Mesodermal cell (in vitro differentiated cells): ENCODE measurements around the gene C11orf91.
"Not testable (repeated sequence)": the region's sequence is repeated elsewhere in the genome, so short reads cannot be mapped to it uniquely, and the experiment has no call there.

Experiments
- H3K27ac ChIP-seq: 2 replicates; pipeline ENCODE4 v1.7.0; 2013; ENCODE audit warnings: mild to moderate bottlenecking, low read depth, low read length, moderate library complexity; ENCODE audit not compliant: severe bottlenecking
- H3K36me3 ChIP-seq: 2 replicates; pipeline ENCODE4 v1.7.1; 2013; ENCODE audit warnings: mild to moderate bottlenecking, low read length, moderate library complexity; ENCODE audit not compliant: control insufficient read depth, insufficient read depth
- H3K4me1 ChIP-seq: one replicate; pipeline ENCODE4 v1.7.1; 2013; ENCODE audit warnings: mild to moderate bottlenecking, low read length; ENCODE audit not compliant: insufficient read depth, control insufficient read depth, poor library complexity, severe bottlenecking
- H3K4me3 ChIP-seq: 2 replicates; pipeline ENCODE4 v1.7.0; 2013; ENCODE audit warnings: low read length, control low read depth, mild to moderate bottlenecking; ENCODE audit not compliant: insufficient read depth, poor library complexity, severe bottlenecking; ENCODE audit errors: extremely low read depth
- H3K9me3 ChIP-seq: 2 replicates; pipeline ENCODE4 v1.7.1; 2013; ENCODE audit warnings: mild to moderate bottlenecking, low read length, moderate library complexity; ENCODE audit not compliant: control insufficient read depth
- WGBS, 2 experiments: methylation state at CpG; one replicate each; pipeline ENCODE4 v1.1.5; 2013; ENCODE audit warnings: missing lambda C conversion rate in 2 of 2; ENCODE audit not compliant: insufficient coverage in 2 of 2; 5-methylcytosine and 5-hydroxymethylcytosine counted together

Gene C11orf91

DNA sequence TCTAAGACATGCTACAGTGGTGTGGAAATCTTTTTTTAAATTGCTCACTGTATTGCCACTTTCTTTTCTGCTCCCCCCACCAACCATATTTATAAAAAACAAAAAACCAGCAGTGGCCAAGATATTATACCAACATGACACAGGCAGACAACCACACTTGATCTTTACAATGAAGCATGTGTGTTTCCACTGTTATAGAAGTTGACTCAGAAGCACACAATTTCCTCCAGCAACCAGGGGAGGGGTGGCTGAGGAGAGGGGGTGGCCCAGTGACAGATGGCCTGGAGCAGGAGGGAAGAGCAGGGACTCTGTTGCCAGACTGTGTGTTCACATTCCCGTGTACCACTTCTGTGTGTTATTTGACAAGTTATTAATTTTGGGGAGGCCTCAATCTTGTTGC, 20.8 kb upstream of the C11orf91 start:
- Histone ChIP-seq H3K27ac (peak overlapping the region; percentile 96), H3K4me1 (peaks cover 50% of the 10 kb centered on the region), H3K9me3 (no peaks in the 10 kb centered on the region), H3K4me3 (no peak overlapping the region), H3K36me3 (peaks cover 49% of the 10 kb centered on the region)
- WGBS, 2 experiments = 100% methylated on average over 1 of the region's 1 CpG; no CpG with 5 or more reads in 1 of the 2 experiments

DNA sequence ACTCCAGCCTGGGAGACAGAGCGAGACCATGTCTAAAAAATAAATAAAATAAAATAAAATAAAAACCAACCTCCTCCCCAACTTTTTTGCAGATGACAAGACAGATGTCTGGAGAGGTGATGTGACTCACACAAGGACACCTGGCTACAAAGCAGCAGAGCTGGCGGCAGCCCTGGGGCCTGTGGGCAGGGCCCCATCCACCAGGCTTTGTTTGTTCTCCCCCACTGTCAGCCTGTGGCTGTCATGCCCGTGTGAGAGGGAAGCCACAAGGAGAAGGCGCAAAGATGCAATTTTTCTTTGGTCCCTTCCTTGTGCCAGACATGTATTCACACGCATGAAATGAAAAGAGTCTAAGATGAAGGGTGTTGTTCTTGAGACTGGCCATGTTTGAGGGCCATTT, 19.0 kb upstream of the C11orf91 start:
- H3K4me3 ChIP-seq = no peak overlapping the region
- H3K9me3 ChIP-seq = no peaks in the 10 kb centered on the region
- WGBS, 2 experiments = 91 to 95% methylated on average over 3 to 4 of the region's 5 CpGs
- H3K36me3 ChIP-seq = peaks cover 67% of the 10 kb centered on the region
- H3K27ac ChIP-seq = no peak overlapping the region
- H3K4me1 ChIP-seq = peaks cover 41% of the 10 kb centered on the region

DNA sequence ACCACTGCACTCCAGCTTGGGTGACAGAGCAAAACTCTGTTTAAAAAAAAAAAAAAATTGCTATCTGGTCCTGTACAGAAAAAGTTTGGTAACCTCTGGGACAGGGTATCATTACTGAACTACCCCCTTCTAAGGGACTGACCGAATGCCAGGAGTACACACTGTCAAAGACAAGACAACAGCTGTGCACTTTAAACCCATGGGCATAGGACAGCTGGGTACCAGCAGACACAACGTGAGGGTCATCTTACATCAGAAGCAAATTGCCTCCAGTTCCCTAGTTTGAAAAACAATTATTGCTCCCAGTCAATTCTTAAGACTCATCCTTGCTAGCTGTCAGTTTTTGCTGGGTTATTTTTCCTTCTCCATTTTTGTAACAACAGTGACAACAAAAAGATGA, 17.8 kb upstream of the C11orf91 start:
- H3K4me1 ChIP-seq = peaks cover 30% of the 10 kb centered on the region
- H3K4me3 ChIP-seq = no peak overlapping the region
- 94 to 96% methylated on average over 2 of the region's 2 CpGs for WGBS, 2 experiments
- no peaks in the 10 kb centered on the region for H3K9me3 ChIP-seq
- no peak overlapping the region for H3K27ac ChIP-seq
- H3K36me3 ChIP-seq = peaks cover 77% of the 10 kb centered on the region

DNA sequence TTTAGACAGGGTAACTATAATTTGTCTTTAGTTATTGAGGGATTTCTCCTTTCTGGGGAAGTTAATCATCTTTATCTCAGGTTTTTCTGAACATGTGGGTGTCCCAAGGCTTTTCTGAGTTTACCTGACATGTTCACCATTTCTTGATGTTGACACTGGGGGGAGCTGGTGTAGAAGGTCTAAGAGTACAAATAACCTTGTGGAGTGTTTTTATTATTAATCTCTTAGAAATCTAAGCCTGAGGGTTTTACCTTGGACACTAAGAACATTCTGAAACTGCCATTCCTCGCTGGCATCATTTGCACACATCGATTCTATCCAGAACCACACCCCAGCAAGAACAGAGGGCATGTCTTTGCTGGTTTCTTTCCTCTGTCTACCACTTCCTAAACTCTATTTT, 15.6 kb upstream of the C11orf91 start:
- Histone ChIP-seq H3K36me3 (peaks cover 93% of the 10 kb centered on the region), H3K4me3 (no peak overlapping the region), H3K27ac (no peak overlapping the region), H3K9me3 (no peaks in the 10 kb centered on the region), H3K4me1 (peaks cover 8% of the 10 kb centered on the region)
- WGBS, 2 experiments = 93% methylated on average over 2 of the region's 2 CpGs; no CpG with 5 or more reads in 1 of the 2 experiments

DNA sequence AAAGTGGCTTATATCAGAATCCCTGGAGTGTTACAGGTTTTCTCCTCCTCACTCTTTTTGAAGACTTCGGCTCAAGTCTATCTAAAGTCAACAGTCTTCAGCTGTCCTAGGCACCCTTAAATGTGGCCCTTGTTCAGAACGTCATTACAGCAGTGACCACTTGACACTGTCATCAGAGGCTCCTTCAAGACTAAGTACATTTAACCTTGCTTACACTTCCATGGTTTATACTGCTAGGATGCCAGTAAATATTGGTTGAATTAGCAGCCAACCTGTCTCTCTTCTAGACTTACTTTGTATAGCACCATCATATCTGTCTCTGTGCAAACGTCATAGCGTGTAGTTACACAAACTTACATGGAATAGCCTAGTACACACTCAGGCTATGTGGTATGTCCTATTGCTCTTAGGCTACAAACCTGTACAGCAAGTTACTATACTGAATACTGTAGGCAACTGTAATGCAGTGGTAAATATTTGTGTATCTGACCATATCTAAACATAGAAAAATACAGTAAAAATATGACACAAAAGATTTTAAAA, 13.3 kb upstream of the C11orf91 start:
- H3K9me3 ChIP-seq = no peaks in the 10 kb centered on the region
- no peak overlapping the region for H3K4me3 ChIP-seq
- H3K27ac ChIP-seq = no peak overlapping the region
- H3K36me3 ChIP-seq = peaks cover 93% of the 10 kb centered on the region
- H3K4me1 ChIP-seq = no peaks in the 10 kb centered on the region
- 92 to 100% methylated on average over 3 to 4 of the region's 4 CpGs for WGBS, 2 experiments

DNA sequence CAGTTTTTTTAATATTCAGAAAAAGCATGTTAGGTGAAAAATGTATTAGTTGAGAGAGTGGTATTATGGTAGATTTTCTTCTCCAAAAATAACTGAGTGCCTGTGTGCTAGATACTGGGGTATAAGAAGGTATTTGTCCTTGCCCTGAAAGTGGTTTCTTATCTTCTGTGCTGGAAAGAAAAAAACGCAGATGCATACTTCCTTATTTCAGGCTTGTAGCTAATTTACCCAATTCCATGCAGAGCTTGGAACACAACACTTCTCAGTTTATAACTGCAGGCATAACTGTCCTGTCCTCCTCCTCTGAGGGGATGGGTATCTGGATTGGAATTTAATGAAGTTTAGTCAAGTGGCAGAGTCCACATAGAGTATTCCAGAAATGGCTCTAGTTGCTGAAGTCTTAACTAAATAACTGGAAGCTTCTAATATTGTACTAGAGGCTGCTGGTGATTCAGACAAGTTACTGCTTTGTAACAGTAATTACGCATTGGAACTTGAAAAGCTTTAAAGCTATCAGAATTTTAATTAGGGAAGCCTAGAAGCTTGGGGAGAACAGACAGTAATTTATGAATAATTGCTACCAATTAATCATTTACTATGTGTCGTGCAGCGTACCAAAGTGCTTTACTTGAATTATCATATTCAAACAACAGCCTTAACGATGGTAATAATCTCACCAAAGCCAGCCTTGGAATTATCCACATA, 12.7 kb upstream of the C11orf91 start:
- Histone ChIP-seq H3K36me3 (peaks cover 93% of the 10 kb centered on the region), H3K27ac (no peak overlapping the region)

DNA sequence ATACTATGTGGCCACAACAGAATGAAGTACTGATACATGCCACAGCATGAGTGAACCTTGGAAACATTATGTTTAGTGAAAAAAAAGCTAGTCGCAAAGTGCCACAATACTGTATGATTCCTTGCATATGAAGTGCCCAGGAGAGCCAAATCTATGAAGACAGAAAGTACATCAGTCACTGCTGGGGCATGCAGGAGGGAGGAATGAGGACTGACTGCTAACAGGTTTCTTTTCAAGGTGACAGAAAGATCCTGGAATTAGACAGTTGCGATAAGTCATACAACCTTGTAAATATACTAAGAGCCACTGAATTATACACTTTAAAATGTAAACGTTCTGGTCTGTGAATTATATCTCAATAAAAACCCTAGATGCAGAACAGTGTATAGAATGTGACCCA, 11.8 kb upstream of the C11orf91 start:
- H3K4me1 ChIP-seq = no peaks in the 10 kb centered on the region
- peaks cover 89% of the 10 kb centered on the region for H3K36me3 ChIP-seq
- no peak overlapping the region for H3K27ac ChIP-seq
- WGBS, 2 experiments = 100% methylated on average over 1 of the region's 3 CpGs
- no peaks in the 10 kb centered on the region for H3K9me3 ChIP-seq
- no peak overlapping the region for H3K4me3 ChIP-seq

More for the DNA sequence above, 12.7 kb upstream of the C11orf91 start:
- Histone ChIP-seq H3K4me1 (no peaks in the 10 kb centered on the region), H3K9me3 (no peaks in the 10 kb centered on the region), H3K4me3 (no peak overlapping the region)
- WGBS, 2 experiments = 95 to 100% methylated on average over 2 to 3 of the region's 5 CpGs

DNA sequence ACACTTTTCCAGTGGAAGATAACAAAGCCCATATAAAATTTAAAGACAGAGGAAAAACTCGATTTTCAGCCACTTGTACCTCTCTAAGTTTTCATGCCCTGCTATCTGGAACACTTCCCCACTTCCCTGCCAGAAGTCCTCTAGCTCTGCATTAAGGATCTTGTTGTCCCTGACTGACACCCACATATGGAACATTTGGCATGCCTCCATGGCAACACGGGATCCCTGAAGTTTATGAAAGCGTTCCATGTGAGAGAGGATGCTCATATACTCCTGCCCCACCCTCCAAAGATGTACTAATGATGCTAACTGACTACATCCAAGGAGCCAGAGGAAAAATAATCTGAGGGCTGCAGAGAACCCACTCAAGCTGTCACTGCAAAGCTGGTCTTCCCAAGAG, 8.8 kb upstream of the C11orf91 start:
- WGBS, 2 experiments = 100% methylated on average over 1 to 3 of the region's 3 CpGs
- Histone ChIP-seq H3K4me1 (no peaks in the 10 kb centered on the region), H3K36me3 (peaks cover 83% of the 10 kb centered on the region), H3K27ac (no peak overlapping the region), H3K4me3 (no peak overlapping the region), H3K9me3 (no peaks in the 10 kb centered on the region)

DNA sequence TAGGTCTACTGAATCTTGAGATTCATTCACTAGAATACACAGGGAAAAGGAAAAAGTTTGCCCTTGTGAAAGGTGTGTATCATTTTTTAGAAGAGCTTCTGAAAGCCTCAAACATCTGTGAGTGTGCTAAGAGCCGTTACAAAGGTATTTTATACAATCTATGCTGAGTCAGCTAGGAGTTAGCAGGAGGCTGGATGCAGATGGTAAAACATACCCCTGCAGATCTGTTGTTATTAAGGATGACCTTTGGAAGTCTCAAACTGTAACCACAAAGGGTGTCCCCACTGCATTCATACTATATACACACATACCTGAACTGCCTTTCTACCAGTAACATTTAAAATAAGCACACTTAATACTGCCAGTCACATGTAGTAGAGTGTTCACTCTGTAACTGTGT, 8.4 kb upstream of the C11orf91 start:
- Histone ChIP-seq H3K4me3 (no peak overlapping the region), H3K9me3 (no peaks in the 10 kb centered on the region), H3K36me3 (peaks cover 79% of the 10 kb centered on the region), H3K27ac (no peak overlapping the region), H3K4me1 (peaks cover 1% of the 10 kb centered on the region)
- 100% methylated on average over 1 of the region's 1 CpG; no CpG with 5 or more reads in 1 of the 2 experiments for WGBS, 2 experiments

DNA sequence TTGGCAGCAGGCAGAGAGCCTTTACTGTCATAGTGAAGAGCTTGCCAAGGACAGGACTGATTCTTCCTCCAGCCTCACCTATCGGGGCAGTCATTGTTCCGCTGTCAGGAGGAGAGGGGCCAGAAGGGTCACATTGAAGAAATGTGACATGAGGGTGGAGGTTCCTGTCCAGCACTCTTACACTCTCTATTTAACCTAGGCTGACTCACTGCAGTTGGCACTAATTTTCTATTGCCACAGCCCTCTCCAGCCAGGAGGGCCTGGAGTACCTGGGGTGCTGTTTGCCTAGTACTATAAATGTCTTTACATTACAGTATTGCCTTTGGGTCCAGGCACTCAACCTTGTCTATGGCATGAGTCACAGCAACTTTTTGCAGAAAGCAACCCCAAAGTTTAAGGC, 7.2 kb upstream of the C11orf91 start:
- peaks cover 69% of the 10 kb centered on the region for H3K36me3 ChIP-seq
- not testable (repeated sequence) for H3K9me3 ChIP-seq

DNA sequence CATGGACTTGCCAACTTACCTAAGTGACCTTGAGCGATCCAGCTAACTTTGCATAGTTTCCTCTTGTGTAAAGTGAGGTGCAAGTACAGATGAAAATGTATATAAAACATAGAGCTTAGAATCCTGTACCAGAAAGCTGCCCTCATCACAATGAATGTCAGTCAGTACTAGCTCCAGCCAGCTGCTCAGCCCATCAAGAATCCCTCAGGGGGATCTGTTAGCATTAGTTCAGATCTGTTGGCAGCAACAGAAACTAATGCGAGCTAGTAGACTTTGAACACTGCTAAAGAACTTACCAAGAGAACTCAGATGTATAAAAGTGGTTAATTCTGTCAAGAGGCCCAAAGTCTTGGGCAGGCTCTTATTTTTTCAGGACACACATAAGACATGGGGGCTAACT, 6.3 kb upstream of the C11orf91 start:
- H3K27ac ChIP-seq = no peak overlapping the region

More for the DNA sequence above, 7.2 kb upstream of the C11orf91 start:
- H3K27ac ChIP-seq, H3K4me1 ChIP-seq, H3K4me3 ChIP-seq: not testable (repeated sequence)
- no CpG with 5 or more reads among the region's 2 CpGs for WGBS, 2 experiments

More for the DNA sequence above, 6.3 kb upstream of the C11orf91 start:
- H3K4me1 ChIP-seq = peaks cover 4% of the 10 kb centered on the region
- H3K4me3 ChIP-seq = no peak overlapping the region
- WGBS, 2 experiments = 90 to 100% methylated on average over 1 to 2 of the region's 2 CpGs
- H3K9me3 ChIP-seq = no peaks in the 10 kb centered on the region
- H3K36me3 ChIP-seq = peaks cover 61% of the 10 kb centered on the region
